Fibroblast of lung (primary cell): ENCODE results near the gene ABCB8. TPM values are rescaled to one million over a fixed set of nuclear protein-coding genes. Genes with fewer than 3 reads are reported as not detected.

Experiments
- DNase-seq, 2 donors: peaks; one replicate each; pipeline versions ENCODE4 v3.0.0 to v3.0.0-alpha.2; 2010; ENCODE audit warnings: low read depth in 2 of 2
- H2AFZ ChIP-seq: 2 replicates; pipeline ENCODE4 v1.5.1; 2012; ENCODE audit warnings: low read length, control low read depth, inconsistent platforms
- H3K27ac ChIP-seq: 2 replicates; pipeline ENCODE4 v1.5.1; 2011; ENCODE audit warnings: low read length, control low read depth; ENCODE audit not compliant: insufficient read depth
- H3K27me3 ChIP-seq: 2 replicates; pipeline ENCODE4 v1.5.1; 2011; ENCODE audit warnings: mild to moderate bottlenecking, low read length; ENCODE audit not compliant: control insufficient read depth, insufficient read depth
- H3K36me3 ChIP-seq: 2 replicates; pipeline ENCODE4 v1.5.1; 2011; ENCODE audit warnings: low read length; ENCODE audit not compliant: control insufficient read depth, insufficient read depth
- H3K4me1 ChIP-seq: 2 replicates; pipeline ENCODE4 v1.5.1; 2011; ENCODE audit warnings: low read length; ENCODE audit not compliant: control insufficient read depth, insufficient read depth; ENCODE audit errors: extremely low read depth
- H3K4me2 ChIP-seq: 2 replicates; pipeline ENCODE4 v1.5.1; 2011; ENCODE audit warnings: low read length, control low read depth; ENCODE audit not compliant: insufficient read depth; ENCODE audit errors: extremely low read depth
- H3K4me3 ChIP-seq, 4 experiments: fragments of 200-600 bp in 1 of 4; sonication (generic) in 1 of 4; replicated peaks in 1 of 4; 2 replicates each; pipeline ENCODE4 v1.5.1; 2011 to 2016; ENCODE audit warnings: low read length in 4 of 4, low read depth in 3 of 4, mild to moderate bottlenecking in 3 of 4, control low read depth in 2 of 4, inconsistent platforms in 1 of 4, mixed read lengths in 1 of 4; ENCODE audit not compliant: insufficient read depth in 1 of 4; ENCODE audit errors: control extremely low read depth in 1 of 4
- H3K79me2 ChIP-seq: 2 replicates; pipeline ENCODE4 v1.5.1; 2012; ENCODE audit warnings: mild to moderate bottlenecking, low read length, inconsistent platforms; ENCODE audit not compliant: control insufficient read depth, insufficient read depth
- H3K9ac ChIP-seq: 2 replicates; pipeline ENCODE4 v1.5.1; 2011; ENCODE audit warnings: mild to moderate bottlenecking, low read length, control low read depth; ENCODE audit not compliant: insufficient read depth
- H3K9me3 ChIP-seq: 2 replicates; pipeline ENCODE4 v1.5.1; 2012; ENCODE audit warnings: low read depth, low read length; ENCODE audit not compliant: control insufficient read depth, insufficient read depth
- H4K20me1 ChIP-seq: 2 replicates; pipeline ENCODE4 v1.5.1; 2011; ENCODE audit warnings: low read length; ENCODE audit not compliant: control insufficient read depth, insufficient read depth; ENCODE audit errors: extremely low read depth
- EZH2 ChIP-seq: IDR thresholded peaks from 2 replicates; pipeline ENCODE4 v1.5.1; 2012; ENCODE audit warnings: low read length, control low read depth, mild to moderate bottlenecking; ENCODE audit errors: missing control alignments
- polyA plus RNA-seq, 2 donors: library from polyadenylated mRNA; depleted of rRNA in 1 of 2; stranded (reverse) in 1 of 2; unstranded in 1 of 2; fragments of >200 nt; gene quantifications; 2 replicates each; pipeline ENCODE4 v1.2.1, GENCODE V29; 2011 to 2012; ENCODE audit warnings: missing spikeins in 1 of 2
- total RNA-seq: library from RNA; depleted of rRNA; stranded (reverse); fragments of >200 nt; gene quantifications from 2 replicates; pipeline ENCODE4 v1.2.1, GENCODE V29; 2014
- TF ChIP-seq, protein P1 (sequence below), 2 donors: IDR thresholded peaks in 1 of 2; conservative IDR thresholded peaks in 1 of 2; 1 replicate in 1 of 2; 2 replicates in 1 of 2; pipeline ENCODE4 v1.5.1; 2011 to 2012; ENCODE audit warnings: low read length in 2 of 2, control low read depth in 1 of 2, inconsistent platforms in 1 of 2, low read depth in 1 of 2, mild to moderate bottlenecking in 1 of 2

Gene ABCB8
- total and polyA plus RNA-seq, 2 donors (not counting 1 experiment from before 2014, with no cell fraction given), result 12.1 to 20.0 TPM

DNA sequence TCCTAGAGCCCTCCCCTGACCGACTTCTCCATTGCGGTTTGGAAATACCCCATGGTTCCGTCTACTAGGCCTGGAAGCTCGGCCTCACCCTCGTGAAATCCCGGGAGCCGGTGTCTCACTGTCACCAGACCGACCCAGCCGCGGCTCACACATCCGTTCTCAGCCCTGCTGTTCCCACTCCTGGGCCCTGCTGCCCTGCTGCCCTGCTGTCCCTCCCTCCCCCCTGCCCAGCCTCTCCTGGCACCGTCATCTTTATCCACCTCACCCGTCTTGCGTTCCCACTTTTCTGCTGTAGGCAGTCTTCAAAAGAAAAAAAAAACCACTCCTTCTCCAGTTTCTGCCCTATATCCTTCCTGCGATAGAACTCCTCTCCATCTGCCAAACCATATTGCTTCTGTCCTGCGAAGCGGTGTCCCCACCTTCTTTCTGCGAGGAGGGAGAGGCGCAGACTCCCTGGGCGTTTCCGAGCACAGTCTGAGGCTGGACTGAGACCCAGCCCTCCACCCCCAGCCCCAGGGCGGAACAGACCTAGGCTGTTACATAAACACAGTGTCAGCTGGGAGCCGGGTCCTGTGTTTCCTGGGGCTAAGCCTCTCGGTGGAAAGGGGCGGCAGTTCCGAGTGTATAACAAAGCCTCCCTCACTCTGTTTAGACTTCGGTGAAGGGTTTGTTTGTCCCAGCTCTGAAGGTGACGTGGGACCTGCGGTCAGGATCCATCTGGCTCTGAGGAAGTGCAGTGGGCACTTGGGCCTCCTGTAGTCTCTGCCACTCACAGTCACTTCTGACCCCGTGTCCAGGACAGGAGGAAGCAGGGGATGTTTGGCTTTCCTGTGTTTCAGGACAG is 60.8 kb downstream of the ABCB8 start:
- Histone ChIP-seq H3K27ac (peak overlapping the region; percentile 88), H4K20me1 (no peaks in the 10 kb centered on the region)

DNA sequence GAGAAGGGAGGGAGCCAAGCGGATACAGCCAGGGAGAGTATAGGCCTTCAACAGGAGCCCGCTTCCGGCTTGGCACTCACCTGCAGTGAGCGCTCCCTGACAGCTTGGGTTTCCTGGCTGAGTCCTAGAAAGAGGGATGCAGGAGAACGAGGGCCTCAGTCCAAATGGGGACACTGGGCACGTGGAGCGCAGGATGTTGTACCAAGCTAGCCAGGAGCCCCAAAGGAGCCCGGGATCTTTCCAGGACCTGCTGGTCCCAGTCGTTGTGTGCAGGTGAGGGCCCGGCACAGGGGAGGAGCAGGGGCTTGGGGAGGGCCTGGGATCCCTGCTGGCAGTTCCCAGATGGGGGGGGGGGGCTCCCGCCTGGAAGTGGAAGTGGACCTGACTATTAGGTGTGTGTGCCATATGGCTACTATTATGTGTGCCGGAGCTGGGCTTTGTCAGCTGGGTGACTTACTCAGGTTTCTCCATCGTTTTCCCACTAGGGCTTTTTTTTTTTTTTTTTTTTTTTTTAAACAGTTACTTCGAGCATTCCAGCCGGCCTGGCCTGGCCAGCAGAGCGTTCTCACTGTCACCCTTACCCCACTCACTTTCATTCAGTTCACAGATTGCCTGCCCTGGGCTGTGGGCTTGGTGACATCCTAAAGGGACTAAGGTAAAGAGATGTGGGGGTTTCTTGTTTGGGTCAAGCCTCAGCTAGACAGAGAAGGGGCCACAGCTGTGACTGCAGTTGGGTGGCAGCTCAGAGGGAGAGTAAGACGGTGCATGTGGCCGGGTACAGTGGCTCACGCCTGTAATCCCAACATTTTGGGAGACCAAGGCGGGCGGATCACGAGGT is 61.9 kb downstream of the ABCB8 start:
- peaks cover 82% of the 10 kb centered on the region for H3K79me2 ChIP-seq
- DNase-seq, result no peak
- H4K20me1 ChIP-seq, result no peaks in the 10 kb centered on the region
- H3K4me3 ChIP-seq, result peak overlapping the region in 1 of 4 experiments; percentile 79
- TF ChIP-seq EZH2, result no peak
- TF ChIP-seq, protein P1, sequence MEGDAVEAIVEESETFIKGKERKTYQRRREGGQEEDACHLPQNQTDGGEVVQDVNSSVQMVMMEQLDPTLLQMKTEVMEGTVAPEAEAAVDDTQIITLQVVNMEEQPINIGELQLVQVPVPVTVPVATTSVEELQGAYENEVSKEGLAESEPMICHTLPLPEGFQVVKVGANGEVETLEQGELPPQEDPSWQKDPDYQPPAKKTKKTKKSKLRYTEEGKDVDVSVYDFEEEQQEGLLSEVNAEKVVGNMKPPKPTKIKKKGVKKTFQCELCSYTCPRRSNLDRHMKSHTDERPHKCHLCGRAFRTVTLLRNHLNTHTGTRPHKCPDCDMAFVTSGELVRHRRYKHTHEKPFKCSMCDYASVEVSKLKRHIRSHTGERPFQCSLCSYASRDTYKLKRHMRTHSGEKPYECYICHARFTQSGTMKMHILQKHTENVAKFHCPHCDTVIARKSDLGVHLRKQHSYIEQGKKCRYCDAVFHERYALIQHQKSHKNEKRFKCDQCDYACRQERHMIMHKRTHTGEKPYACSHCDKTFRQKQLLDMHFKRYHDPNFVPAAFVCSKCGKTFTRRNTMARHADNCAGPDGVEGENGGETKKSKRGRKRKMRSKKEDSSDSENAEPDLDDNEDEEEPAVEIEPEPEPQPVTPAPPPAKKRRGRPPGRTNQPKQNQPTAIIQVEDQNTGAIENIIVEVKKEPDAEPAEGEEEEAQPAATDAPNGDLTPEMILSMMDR (conservative IDR thresholded peaks at IDR 0.05 in 1 of 2, IDR thresholded peaks at IDR 0.05 in 1 of 2; ENCODE audit: low read depth in 1 of 2, low read length in 2 of 2), result no peak
- H3K9me3 ChIP-seq, result no peaks in the 10 kb centered on the region
- no peaks in the 10 kb centered on the region for H3K27me3 ChIP-seq
- H3K4me1 ChIP-seq, result peaks cover 21% of the 10 kb centered on the region
- H3K9ac ChIP-seq, result peak overlapping the region; percentile 1
- H3K4me2 ChIP-seq, result peak overlapping the region; percentile 96
- H3K36me3 ChIP-seq, result no peaks in the 10 kb centered on the region
- H3K27ac ChIP-seq, result peak overlapping the region; percentile 88
- no peak overlapping the region for H2AFZ ChIP-seq

More for the DNA sequence above, 60.8 kb downstream of the ABCB8 start:
- DNase-seq, result peak; percentile 63 to 70
- H3K9ac ChIP-seq, result peak overlapping the region; percentile 58
- H3K79me2 ChIP-seq, result peaks cover 71% of the 10 kb centered on the region
- no peaks in the 10 kb centered on the region for H3K9me3 ChIP-seq
- no peak for TF ChIP-seq EZH2
- TF ChIP-seq, protein P1 (conservative IDR thresholded peaks at IDR 0.05 in 1 of 2, IDR thresholded peaks at IDR 0.05 in 1 of 2; ENCODE audit: low read depth in 1 of 2, low read length in 2 of 2), result no peak
- no peaks in the 10 kb centered on the region for H3K36me3 ChIP-seq
- H3K4me2 ChIP-seq, result peak overlapping the region; percentile 96
- H3K4me1 ChIP-seq, result peaks cover 21% of the 10 kb centered on the region
- H3K4me3 ChIP-seq, result peak overlapping the region; percentile 61 to 96 (median 81)
- H2AFZ ChIP-seq, result peak overlapping the region; percentile 3
- H3K27me3 ChIP-seq, result no peaks in the 10 kb centered on the region

DNA sequence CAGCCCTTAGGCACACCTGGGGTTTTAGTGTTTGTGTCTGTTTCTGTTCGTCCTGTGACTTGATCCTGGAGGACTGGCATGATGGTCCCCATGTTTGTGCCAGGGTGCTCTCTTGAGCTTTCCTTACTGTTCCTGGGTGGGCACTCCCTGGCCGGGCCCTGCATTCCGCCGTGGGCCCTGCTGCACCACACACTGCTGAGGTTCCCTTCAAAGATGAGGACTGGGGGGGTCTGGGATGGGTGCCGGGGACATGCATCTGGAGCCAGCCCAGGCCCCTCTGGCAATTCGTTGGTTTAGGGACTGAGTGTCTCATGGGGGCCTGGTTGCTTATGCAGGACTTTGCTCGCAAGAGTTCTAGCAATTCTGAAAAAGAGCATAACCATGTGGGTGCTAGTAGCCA is 62.8 kb downstream of the ABCB8 start:
- Histone ChIP-seq H3K27ac (no peak overlapping the region), H3K4me2 (no peak overlapping the region), H4K20me1 (no peaks in the 10 kb centered on the region), H3K9ac (no peak overlapping the region), H3K79me2 (peaks cover 90% of the 10 kb centered on the region), H2AFZ (no peak overlapping the region), H3K4me1 (peaks cover 20% of the 10 kb centered on the region), H3K4me3 (no peak overlapping the region), H3K27me3 (no peaks in the 10 kb centered on the region), H3K36me3 (no peaks in the 10 kb centered on the region), H3K9me3 (no peaks in the 10 kb centered on the region)
- no peak for TF ChIP-seq EZH2
- TF ChIP-seq, protein P1 (conservative IDR thresholded peaks at IDR 0.05 in 1 of 2, IDR thresholded peaks at IDR 0.05 in 1 of 2; ENCODE audit: low read depth in 1 of 2, low read length in 2 of 2), result no peak
- DNase-seq, result no peak
